Esophagus (tissue), 2 donors: ENCODE measurements around the gene NBL1. TPM values are rescaled to one million over a fixed set of nuclear protein-coding genes. Genes with fewer than 3 reads are reported as not detected.
A peak's percentile ranks its signal among the peaks of the same experiment; 100 is the strongest.

Experiments used
- H3K27ac ChIP-seq, 2 donors: one replicate each; pipeline ENCODE4 v1.5.1; 2013; ENCODE audit warnings: low read depth in 2 of 2, mild to moderate bottlenecking in 2 of 2, inconsistent platforms in 1 of 2, low read length in 1 of 2, moderate library complexity in 1 of 2
- H3K27me3 ChIP-seq, 2 donors: one replicate each; pipeline ENCODE4 v1.6.1; 2013; ENCODE audit warnings: low read length in 2 of 2, control low read depth in 1 of 2, mild to moderate bottlenecking in 1 of 2; ENCODE audit not compliant: insufficient read depth in 2 of 2, control insufficient read depth in 1 of 2
- H3K36me3 ChIP-seq, 2 donors: one replicate each; pipeline ENCODE4 v1.6.1; 2013; ENCODE audit warnings: low read length in 1 of 2; ENCODE audit not compliant: control insufficient read depth in 2 of 2, insufficient read depth in 2 of 2
- H3K4me1 ChIP-seq, 2 donors: one replicate each; pipeline ENCODE4 v1.6.1; 2013; ENCODE audit warnings: low read length in 1 of 2; ENCODE audit not compliant: control insufficient read depth in 2 of 2, insufficient read depth in 2 of 2
- H3K4me3 ChIP-seq, 2 donors: one replicate each; pipeline ENCODE4 v1.5.1; 2013; ENCODE audit warnings: low read length in 2 of 2, mild to moderate bottlenecking in 2 of 2, low read depth in 1 of 2, moderate library complexity in 1 of 2
- H3K9me3 ChIP-seq, 2 donors: one replicate each; pipeline ENCODE4 v1.6.1; 2013; ENCODE audit warnings: mild to moderate bottlenecking in 2 of 2, low read depth in 1 of 2, low read length in 1 of 2, moderate library complexity in 1 of 2; ENCODE audit not compliant: control insufficient read depth in 2 of 2, insufficient read depth in 1 of 2
- WGBS, 2 donors: extraction: QIAGEN DNeasy Blood & Tissue Kit; methylation state at CpG; one replicate each; pipeline ENCODE4 v1.1.7; 2013; 5-methylcytosine and 5-hydroxymethylcytosine counted together
- polyA plus RNA-seq, 2 donors: library from polyadenylated mRNA; stranded (reverse); fragments of 200-250 nt; gene quantifications; one replicate each; pipeline ENCODE4 v1.2.3, GENCODE V29; 2013
- donor health status: healthy with polysubstance abuse.
- donor health status: Bipolar disorder and iron deficiency.

The NBL1 gene
- polyA plus RNA-seq, 2 donors = 91.7 to 111 TPM

DNA sequence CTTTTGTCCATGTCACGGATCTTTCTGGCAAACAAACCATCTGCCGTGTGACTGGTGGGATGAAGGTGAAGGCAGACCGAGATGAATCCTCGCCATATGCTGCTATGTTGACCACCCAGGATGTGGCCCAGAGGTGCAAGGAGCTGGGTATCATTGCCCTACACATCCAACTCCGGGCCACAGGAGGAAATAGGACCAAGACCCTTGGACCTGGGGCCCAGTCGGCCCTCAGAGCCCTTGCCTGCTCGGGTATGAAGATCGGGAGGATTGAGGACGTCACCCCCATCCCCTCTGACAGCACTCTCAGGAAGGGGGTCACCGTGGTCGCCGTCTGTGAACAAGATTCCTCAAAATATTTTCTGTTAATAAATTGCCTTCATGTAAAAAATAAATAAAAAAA is 35.9 kb upstream of the NBL1 start:
- Histone ChIP-seq H3K27ac (peak overlapping the region; percentile 42), H3K27me3 (no peaks in the 10 kb centered on the region), H3K9me3 (no peaks in the 10 kb centered on the region), H3K4me1 (peaks cover 0 to under 1% of the 10 kb centered on the region in 2 donors), H3K4me3 (no peak overlapping the region), H3K36me3 (no peaks in the 10 kb centered on the region)
- 88 to 91% methylated on average over 12 of the region's 12 CpGs for WGBS, 2 donors

- no peak overlapping the region for H3K27ac ChIP-seq
- WGBS, 2 donors = 49 to 65% methylated on average over 8 of the region's 8 CpGs
- H3K4me3 ChIP-seq = no peak overlapping the region
- no peaks in the 10 kb centered on the region for H3K27me3 ChIP-seq
- H3K36me3 ChIP-seq = no peaks in the 10 kb centered on the region
- peaks cover 0 to 3% of the 10 kb centered on the region in 2 donors for H3K4me1 ChIP-seq
- H3K9me3 ChIP-seq = no peaks in the 10 kb centered on the region
These were observed 33.7 kb upstream of the NBL1 start for GRCh38 chr1:19610282-19610981.

- Histone ChIP-seq H3K4me3 (no peak overlapping the region), H3K27me3 (no peaks in the 10 kb centered on the region), H3K27ac (peak overlapping the region in 1 of 2 donors; percentile 27), H3K9me3 (no peaks in the 10 kb centered on the region), H3K4me1 (peaks cover 0 to 3% of the 10 kb centered on the region in 2 donors), H3K36me3 (no peaks in the 10 kb centered on the region)
- WGBS, 2 donors = 81% methylated on average over 5 of the region's 5 CpGs
These were observed 31.6 kb upstream of the NBL1 start for GRCh38 chr1:19612530-19612929.

DNA sequence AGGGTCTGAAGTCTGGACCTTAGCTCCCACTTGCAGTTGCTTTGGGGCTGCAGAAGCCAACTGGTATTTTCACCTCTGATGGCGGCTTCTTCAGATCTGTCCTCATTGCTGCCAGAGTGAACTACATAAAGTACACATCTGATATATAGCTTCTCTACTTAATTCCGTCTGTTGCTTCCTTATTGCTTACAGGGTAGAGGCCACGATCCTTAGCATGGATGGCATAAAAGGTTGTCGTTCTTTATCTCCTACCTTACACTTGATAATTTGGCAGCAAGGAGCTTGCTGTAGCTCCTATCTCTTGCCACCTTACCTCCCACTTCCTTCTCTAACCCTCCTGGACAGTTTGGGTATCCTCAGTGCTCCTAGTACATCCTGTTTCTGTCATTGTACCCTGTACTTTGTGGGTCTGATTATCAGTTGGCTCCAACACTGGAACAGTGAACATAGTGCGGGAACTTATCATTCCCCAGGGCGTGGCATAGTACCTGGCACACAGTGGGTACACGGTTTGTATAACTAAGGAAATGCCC is 30.9 kb upstream of the NBL1 start:
- Histone ChIP-seq H3K27me3 (no peaks in the 10 kb centered on the region), H3K36me3 (no peaks in the 10 kb centered on the region), H3K9me3 (no peaks in the 10 kb centered on the region), H3K4me3 (no peak overlapping the region), H3K4me1 (peaks cover 0 to 3% of the 10 kb centered on the region in 2 donors), H3K27ac (no peak overlapping the region)
- WGBS, 2 donors = 71 to 77% methylated on average over 7 of the region's 7 CpGs

DNA sequence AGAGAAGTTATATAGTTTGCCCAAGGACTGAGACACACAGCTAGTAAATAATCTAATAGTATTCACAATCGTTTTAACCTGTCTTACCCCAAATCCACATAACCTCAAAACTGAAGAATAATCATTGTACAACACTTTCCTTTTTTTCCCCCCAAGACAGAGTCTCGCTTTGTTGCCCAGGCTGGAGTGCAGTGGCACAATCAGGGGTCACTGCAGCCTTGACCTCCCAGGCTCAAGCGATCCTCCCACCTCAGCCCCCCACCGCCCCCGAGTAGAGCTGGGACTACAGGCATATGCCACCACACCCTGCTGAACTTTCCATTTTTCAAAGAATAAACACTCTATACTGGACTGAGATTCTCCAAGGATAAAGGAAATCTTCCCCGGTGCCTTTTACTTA is 28.7 kb upstream of the NBL1 start:
- WGBS, 2 donors = 82% methylated on average over 6 of the region's 6 CpGs
- no peak overlapping the region for H3K4me3 ChIP-seq
- no peak overlapping the region for H3K27ac ChIP-seq

DNA sequence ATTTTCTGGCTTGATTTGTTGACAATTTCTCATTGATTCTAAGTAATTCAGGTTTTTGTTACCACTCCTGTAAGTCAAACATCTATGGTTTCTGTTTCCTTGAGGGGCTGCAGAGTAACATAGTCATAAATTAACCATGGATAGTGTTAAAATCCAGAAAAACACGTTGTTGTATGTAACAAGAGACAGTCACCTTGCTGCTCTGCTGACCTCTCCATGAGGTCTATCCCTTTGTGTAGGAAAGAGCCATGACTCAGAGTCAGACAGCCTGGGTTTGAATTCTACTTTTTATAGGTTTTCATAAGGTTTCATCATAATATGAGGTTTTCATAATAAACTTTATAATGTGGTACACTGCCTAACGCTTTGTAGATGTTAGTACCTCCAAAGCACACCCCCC is 27.6 kb upstream of the NBL1 start:
- WGBS, 2 donors = 60 to 61% methylated on average over 2 of the region's 2 CpGs
- no peaks in the 10 kb centered on the region for H3K9me3 ChIP-seq
- H3K27me3 ChIP-seq = no peaks in the 10 kb centered on the region
- no peaks in the 10 kb centered on the region for H3K36me3 ChIP-seq
- H3K27ac ChIP-seq = no peak overlapping the region
- H3K4me1 ChIP-seq = peaks cover 0 to 3% of the 10 kb centered on the region in 2 donors
- no peak overlapping the region for H3K4me3 ChIP-seq

More for the DNA sequence above, 28.7 kb upstream of the NBL1 start:
- H3K36me3 ChIP-seq = no peaks in the 10 kb centered on the region
- no peaks in the 10 kb centered on the region for H3K9me3 ChIP-seq
- H3K4me1 ChIP-seq = peaks cover 0 to 3% of the 10 kb centered on the region in 2 donors
- H3K27me3 ChIP-seq = no peaks in the 10 kb centered on the region

- Histone ChIP-seq H3K27me3 (no peaks in the 10 kb centered on the region), H3K4me3 (no peak overlapping the region), H3K36me3 (no peaks in the 10 kb centered on the region), H3K9me3 (no peaks in the 10 kb centered on the region), H3K4me1 (peaks cover 0 to 3% of the 10 kb centered on the region in 2 donors), H3K27ac (no peak overlapping the region)
- 52 to 60% methylated on average over 3 of the region's 3 CpGs for WGBS, 2 donors
These were observed 26.7 kb upstream of the NBL1 start for GRCh38 chr1:19617376-19617775.

- Histone ChIP-seq H3K36me3 (no peaks in the 10 kb centered on the region), H3K27ac (peak overlapping the region in 1 of 2 donors; percentile 37), H3K4me3 (no peak overlapping the region), H3K4me1 (peaks cover 0 to under 1% of the 10 kb centered on the region in 2 donors), H3K27me3 (no peaks in the 10 kb centered on the region), H3K9me3 (no peaks in the 10 kb centered on the region)
- 54% methylated on average over 3 of the region's 3 CpGs for WGBS, 2 donors
These were observed 25.7 kb upstream of the NBL1 start for GRCh38 chr1:19618428-19618827.

GRCh38 chr1:19619697-19620384 is 24.3 kb upstream of the NBL1 start:
- Histone ChIP-seq H3K27ac (peak overlapping the region in 1 of 2 donors; percentile 8), H3K9me3 (no peaks in the 10 kb centered on the region), H3K4me1 (no peaks in the 10 kb centered on the region), H3K27me3 (no peaks in the 10 kb centered on the region), H3K4me3 (no peak overlapping the region), H3K36me3 (peaks cover 4 to 6% of the 10 kb centered on the region in 2 donors)
- 28 to 33% methylated on average over 3 of the region's 3 CpGs for WGBS, 2 donors
